ENCODE data around the gene COBL. TPM values are rescaled to one million over a fixed set of nuclear protein-coding genes. Genes with fewer than 3 reads are reported as not detected.

COBL gene
- total RNA-seq, 1 donor from 2014 or later, result 27.9 TPM

DNA sequence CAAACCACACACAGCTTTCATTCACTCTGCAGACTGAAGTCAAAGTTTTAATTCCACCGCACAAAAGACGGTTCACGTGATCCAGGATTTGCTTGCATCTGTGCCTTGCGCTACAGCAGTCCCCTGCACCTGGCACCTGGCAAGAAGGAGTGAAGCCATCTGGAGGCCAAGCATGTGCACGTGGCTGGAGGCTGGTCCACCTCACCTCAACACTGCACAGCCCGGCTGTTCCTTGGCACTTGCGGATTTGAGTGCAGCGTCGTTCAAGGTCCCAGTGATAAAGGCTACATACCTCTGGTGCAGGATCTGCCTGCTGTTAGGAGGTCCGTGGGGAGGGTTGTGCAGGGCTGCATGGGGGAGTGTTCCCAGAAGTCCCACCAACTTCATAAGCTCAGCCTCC is 285.4 kb downstream of the COBL start:
- intact Hi-C loops (cut with DNase I), result no loop called here
- ATAC-seq (no peak), DNase-seq (no peak)
- no peak for TF ChIP-seq CTCF (IDR thresholded peaks at IDR 0.05)
- Histone ChIP-seq H3K4me3 (no peak overlapping the region), H3K9me3 (no peaks in the 10 kb centered on the region), H3K27me3 (ENCODE audit: low read depth) (no peaks in the 10 kb centered on the region), H3K4me1 (peaks cover 13% of the 10 kb centered on the region), H3K36me3 (peaks cover 7% of the 10 kb centered on the region), H3K27ac (no peak overlapping the region)

DNA sequence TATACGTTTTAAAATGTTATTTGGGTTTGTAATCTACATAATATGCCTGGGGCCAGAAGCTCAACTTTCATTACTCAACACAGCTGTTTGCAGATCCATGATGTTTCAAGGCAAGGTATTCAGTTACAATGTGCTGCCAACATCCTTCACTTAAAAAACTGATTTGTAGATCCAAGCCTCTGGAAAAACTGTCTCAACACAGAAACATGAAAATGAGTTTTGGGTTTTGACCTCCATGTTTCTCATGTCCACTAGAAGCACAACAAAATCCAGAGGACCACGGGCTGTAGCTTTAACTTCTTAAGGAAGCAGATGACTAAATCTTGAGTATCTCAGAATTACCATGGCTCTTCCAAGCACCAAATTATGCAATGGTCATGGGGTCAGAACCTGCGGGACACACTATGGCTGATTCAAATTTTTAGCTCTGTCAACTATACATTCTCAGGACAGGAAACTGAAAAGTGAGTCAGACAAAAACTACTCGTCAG is 286.9 kb downstream of the COBL start:
- ATAC-seq, result no peak
- DNase-seq, result no peak
- no peak overlapping the region for H3K27ac ChIP-seq
- H3K27me3 ChIP-seq (ENCODE audit: low read depth), result no peaks in the 10 kb centered on the region
- peaks cover 14% of the 10 kb centered on the region for H3K36me3 ChIP-seq
- H3K4me1 ChIP-seq, result peaks cover 11% of the 10 kb centered on the region
- no peak for TF ChIP-seq CTCF (IDR thresholded peaks at IDR 0.05)
- intact Hi-C loops (cut with DNase I), result no loop called here
- H3K4me3 ChIP-seq, result no peak overlapping the region
- H3K9me3 ChIP-seq, result no peaks in the 10 kb centered on the region

GRCh38 chr7:51029131-51029530 is 287.5 kb downstream of the COBL start:
- Histone ChIP-seq H3K9me3 (no peaks in the 10 kb centered on the region), H3K4me3 (no peak overlapping the region), H3K36me3 (peaks cover 14% of the 10 kb centered on the region), H3K4me1 (peaks cover 5% of the 10 kb centered on the region), H3K27me3 (ENCODE audit: low read depth) (no peaks in the 10 kb centered on the region), H3K27ac (no peak overlapping the region)
- intact Hi-C loops (cut with DNase I), result no loop called here
- ATAC-seq (no peak), DNase-seq (no peak)
- TF ChIP-seq CTCF (IDR thresholded peaks at IDR 0.05), result no peak

DNA sequence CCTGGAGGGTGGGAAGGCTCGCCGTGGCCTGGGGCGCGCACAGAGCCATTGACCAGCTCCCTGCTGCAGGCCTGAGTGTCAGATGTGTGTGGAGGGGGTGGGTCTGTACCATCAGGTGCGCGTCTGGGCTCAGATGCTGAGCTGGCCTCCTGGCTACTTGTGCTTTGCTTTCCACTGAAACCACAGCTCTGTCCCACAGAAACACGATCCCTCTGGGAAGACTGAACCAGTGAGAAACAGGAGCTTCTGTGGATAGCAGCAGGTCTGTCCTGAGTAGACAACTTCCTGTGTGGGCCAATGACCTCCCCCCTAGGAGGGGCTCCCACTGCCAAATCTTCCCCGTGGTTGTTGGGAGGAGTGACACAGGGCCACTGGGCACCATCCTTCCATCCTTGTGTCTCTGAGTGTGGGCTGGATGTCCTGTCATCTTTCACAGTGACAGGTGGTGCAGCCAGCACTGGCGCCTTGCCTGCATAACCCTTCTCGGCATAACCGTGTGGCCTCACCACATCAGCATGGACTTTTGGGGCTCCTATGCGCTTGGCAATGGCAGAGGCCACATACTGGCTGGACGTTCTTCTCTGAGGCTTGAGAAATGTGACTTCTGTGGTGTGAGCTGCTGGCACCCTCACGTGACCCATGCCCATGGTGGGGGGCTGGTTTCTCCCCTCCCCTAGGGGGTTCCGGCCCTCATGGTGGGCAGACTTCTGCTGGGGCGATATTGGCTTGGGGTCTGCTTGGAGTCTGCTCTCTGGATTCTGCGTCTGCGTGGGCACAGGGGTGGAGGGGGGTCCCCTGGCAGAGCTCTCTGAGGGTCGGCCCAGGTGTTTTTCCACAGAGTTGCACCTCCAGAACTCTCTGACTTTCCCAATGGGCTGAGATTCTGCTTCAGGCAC is 288.4 kb downstream of the COBL start:
- Histone ChIP-seq H3K9me3 (no peaks in the 10 kb centered on the region), H3K27ac (no peak overlapping the region), H3K27me3 (ENCODE audit: low read depth) (no peaks in the 10 kb centered on the region), H3K36me3 (peaks cover 14% of the 10 kb centered on the region), H3K4me3 (no peak overlapping the region), H3K4me1 (no peaks in the 10 kb centered on the region)
- ATAC-seq (no peak), DNase-seq (no peak)
- intact Hi-C loops (cut with DNase I), result no loop called here
- TF ChIP-seq CTCF (IDR thresholded peaks at IDR 0.05), result no peak

DNA sequence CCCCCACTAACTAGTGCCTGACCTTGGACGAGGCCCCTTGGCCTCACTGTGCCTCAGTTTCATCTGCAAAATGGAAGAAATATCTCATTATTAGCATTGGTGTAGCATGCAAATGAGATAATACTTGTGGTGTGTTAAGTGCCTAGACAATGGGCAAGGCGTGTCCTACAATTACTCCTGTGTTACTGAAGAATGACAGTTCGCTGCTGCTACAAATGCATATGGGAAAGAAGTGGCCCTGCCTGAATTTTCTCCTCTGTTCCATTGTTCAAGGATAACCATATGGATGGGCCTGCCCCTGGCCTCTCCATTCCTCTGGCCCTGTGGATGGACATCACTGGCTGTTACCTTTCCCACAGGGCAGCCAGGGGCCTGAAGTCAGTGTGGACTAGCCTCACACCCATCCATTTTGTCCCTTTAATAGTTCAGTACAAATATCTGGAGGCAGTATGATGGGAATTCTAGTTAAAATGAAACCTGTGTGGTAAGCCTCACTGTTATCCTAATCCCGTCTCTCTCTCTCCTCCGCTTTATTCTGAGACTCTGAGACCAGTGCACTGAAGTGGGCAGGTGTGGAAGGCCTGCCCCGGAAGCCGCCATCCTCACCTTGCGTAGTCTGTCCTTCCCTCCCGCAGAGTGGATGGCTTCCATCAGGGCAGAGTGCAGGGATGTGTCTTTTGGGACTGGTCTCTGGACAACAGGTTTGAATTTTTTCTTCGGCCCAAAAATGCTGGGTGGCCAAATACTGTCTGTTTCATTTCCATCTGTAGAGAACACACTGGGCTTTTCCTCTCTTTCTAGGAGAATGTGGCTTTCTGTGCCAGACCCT is 289.3 kb downstream of the COBL start:
- DNase-seq (no peak), ATAC-seq (no peak)
- intact Hi-C loops (cut with DNase I), result no loop called here
- TF ChIP-seq CTCF (IDR thresholded peaks at IDR 0.05), result no peak
- H3K9me3 ChIP-seq, result no peaks in the 10 kb centered on the region
- no peaks in the 10 kb centered on the region for H3K4me1 ChIP-seq
- no peak overlapping the region for H3K4me3 ChIP-seq
- peaks cover 14% of the 10 kb centered on the region for H3K36me3 ChIP-seq
- no peaks in the 10 kb centered on the region for H3K27me3 ChIP-seq (ENCODE audit: low read depth)
- H3K27ac ChIP-seq, result no peak overlapping the region
